ENCODE measurements around the gene TLX1.

The TLX1 gene

GRCh38 chr10:101113890-101114403, 17.2 kb upstream of the TLX1 start:
- H3K79me2 ChIP-seq = no peaks in the 10 kb centered on the region
- no peak overlapping the region for H2AFZ ChIP-seq
- H3K4me3 ChIP-seq (ENCODE audit: low read depth, low read length) = no peak overlapping the region
- H3K4me2 ChIP-seq (ENCODE audit: low read length) = no peak overlapping the region
- no peaks in the 10 kb centered on the region for H3K4me1 ChIP-seq
- TF ChIP-seq, protein P1, sequence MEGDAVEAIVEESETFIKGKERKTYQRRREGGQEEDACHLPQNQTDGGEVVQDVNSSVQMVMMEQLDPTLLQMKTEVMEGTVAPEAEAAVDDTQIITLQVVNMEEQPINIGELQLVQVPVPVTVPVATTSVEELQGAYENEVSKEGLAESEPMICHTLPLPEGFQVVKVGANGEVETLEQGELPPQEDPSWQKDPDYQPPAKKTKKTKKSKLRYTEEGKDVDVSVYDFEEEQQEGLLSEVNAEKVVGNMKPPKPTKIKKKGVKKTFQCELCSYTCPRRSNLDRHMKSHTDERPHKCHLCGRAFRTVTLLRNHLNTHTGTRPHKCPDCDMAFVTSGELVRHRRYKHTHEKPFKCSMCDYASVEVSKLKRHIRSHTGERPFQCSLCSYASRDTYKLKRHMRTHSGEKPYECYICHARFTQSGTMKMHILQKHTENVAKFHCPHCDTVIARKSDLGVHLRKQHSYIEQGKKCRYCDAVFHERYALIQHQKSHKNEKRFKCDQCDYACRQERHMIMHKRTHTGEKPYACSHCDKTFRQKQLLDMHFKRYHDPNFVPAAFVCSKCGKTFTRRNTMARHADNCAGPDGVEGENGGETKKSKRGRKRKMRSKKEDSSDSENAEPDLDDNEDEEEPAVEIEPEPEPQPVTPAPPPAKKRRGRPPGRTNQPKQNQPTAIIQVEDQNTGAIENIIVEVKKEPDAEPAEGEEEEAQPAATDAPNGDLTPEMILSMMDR (IDR thresholded peaks at IDR 0.05) = no peak
- H3K9me3 ChIP-seq (ENCODE audit: control insufficient read depth, low read length) = no peaks in the 10 kb centered on the region
- no peak overlapping the region for H3K27ac ChIP-seq
- no peak overlapping the region for H3K9ac ChIP-seq
- no peaks in the 10 kb centered on the region for H3K27me3 ChIP-seq (ENCODE audit: control insufficient read depth, insufficient read depth, low read length)
- H3K36me3 ChIP-seq (ENCODE audit: control insufficient read depth, insufficient read depth, low read length) = no peaks in the 10 kb centered on the region

- Histone ChIP-seq H3K4me2 (ENCODE audit: low read length) (no peak overlapping the region), H3K36me3 (ENCODE audit: control insufficient read depth, insufficient read depth, low read length) (no peaks in the 10 kb centered on the region), H3K27ac (no peak overlapping the region), H3K4me1 (no peaks in the 10 kb centered on the region), H3K9me3 (ENCODE audit: control insufficient read depth, low read length) (no peaks in the 10 kb centered on the region), H3K9ac (no peak overlapping the region), H3K79me2 (no peaks in the 10 kb centered on the region), H3K4me3 (ENCODE audit: low read depth, low read length) (no peak overlapping the region), H2AFZ (no peak overlapping the region), H3K27me3 (ENCODE audit: control insufficient read depth, insufficient read depth, low read length) (no peaks in the 10 kb centered on the region)
- TF ChIP-seq, protein P1 (IDR thresholded peaks at IDR 0.05) = no peak
Observed at GRCh38 chr10:101114646-101115045, 16.5 kb upstream of the TLX1 start.

- H3K9ac ChIP-seq = no peak overlapping the region
- H2AFZ ChIP-seq = no peak overlapping the region
- no peaks in the 10 kb centered on the region for H3K36me3 ChIP-seq (ENCODE audit: control insufficient read depth, insufficient read depth, low read length)
- no peak overlapping the region for H3K4me2 ChIP-seq (ENCODE audit: low read length)
- H3K4me3 ChIP-seq (ENCODE audit: low read depth, low read length) = no peak overlapping the region
- no peaks in the 10 kb centered on the region for H3K9me3 ChIP-seq (ENCODE audit: control insufficient read depth, low read length)
- H3K27ac ChIP-seq = no peak overlapping the region
- no peaks in the 10 kb centered on the region for H3K4me1 ChIP-seq
- TF ChIP-seq, protein P1 (IDR thresholded peaks at IDR 0.05) = no peak
- no peaks in the 10 kb centered on the region for H3K79me2 ChIP-seq
- H3K27me3 ChIP-seq (ENCODE audit: control insufficient read depth, insufficient read depth, low read length) = peaks cover 5% of the 10 kb centered on the region
Observed at GRCh38 chr10:101116754-101117153, 14.3 kb upstream of the TLX1 start.

GRCh38 chr10:101118031-101118430, 13.1 kb upstream of the TLX1 start:
- peaks cover 9% of the 10 kb centered on the region for H3K27me3 ChIP-seq (ENCODE audit: control insufficient read depth, insufficient read depth, low read length)

GRCh38 chr10:101120520-101120883, 10.6 kb upstream of the TLX1 start:
- Histone ChIP-seq H2AFZ (no peak overlapping the region), H3K27me3 (ENCODE audit: control insufficient read depth, insufficient read depth, low read length) (peaks cover 9% of the 10 kb centered on the region), H3K79me2 (no peaks in the 10 kb centered on the region), H3K4me1 (peaks cover 3% of the 10 kb centered on the region), H3K4me2 (ENCODE audit: low read length) (no peak overlapping the region), H3K9ac (no peak overlapping the region), H3K36me3 (ENCODE audit: control insufficient read depth, insufficient read depth, low read length) (no peaks in the 10 kb centered on the region), H3K9me3 (ENCODE audit: control insufficient read depth, low read length) (no peaks in the 10 kb centered on the region), H3K27ac (no peak overlapping the region), H3K4me3 (ENCODE audit: low read depth, low read length) (no peak overlapping the region)
- TF ChIP-seq, protein P1 (IDR thresholded peaks at IDR 0.05) = no peak

More at GRCh38 chr10:101118031-101118430, 13.1 kb upstream of the TLX1 start:
- TF ChIP-seq, protein P1 (IDR thresholded peaks at IDR 0.05) = no peak
- Histone ChIP-seq H3K4me1 (peaks cover 1% of the 10 kb centered on the region), H3K9ac (no peak overlapping the region), H3K36me3 (ENCODE audit: control insufficient read depth, insufficient read depth, low read length) (no peaks in the 10 kb centered on the region), H3K79me2 (no peaks in the 10 kb centered on the region), H2AFZ (no peak overlapping the region), H3K4me2 (ENCODE audit: low read length) (no peak overlapping the region), H3K9me3 (ENCODE audit: control insufficient read depth, low read length) (no peaks in the 10 kb centered on the region), H3K4me3 (ENCODE audit: low read depth, low read length) (no peak overlapping the region), H3K27ac (no peak overlapping the region)

Measured in parathyroid adenoma (tissue), 2 donors.